Ascending aorta (tissue), 2 donors: Measurements from ENCODE around the gene ENO2. TPM values are rescaled to one million over a fixed set of nuclear protein-coding genes. Genes with fewer than 3 reads are reported as not detected.

Experiments
- DNase-seq, 2 donors: peaks; one replicate each; pipeline ENCODE4 v3.0.0-alpha.2; 2019; ENCODE audit warnings: low spot score in 2 of 2
- H3K27ac ChIP-seq, 2 donors: fragments of 200-600 bp; sonication (generic); one replicate each; pipeline ENCODE4 v1.5.1; 2016 to 2017; ENCODE audit warnings: mild to moderate bottlenecking in 1 of 2
- H3K27me3 ChIP-seq: fragments of 200-600 bp; sonication (generic); one replicate; pipeline ENCODE4 v1.5.1; 2017
- H3K36me3 ChIP-seq, 2 donors: fragments of 200-600 bp; sonication (generic); one replicate each; pipeline ENCODE4 v1.5.1; 2016
- H3K4me1 ChIP-seq, 2 donors: fragments of 200-600 bp; sonication (generic); one replicate each; pipeline ENCODE4 v1.5.1; 2016 to 2017; ENCODE audit warnings: mild to moderate bottlenecking in 1 of 2
- H3K4me3 ChIP-seq, 2 donors: fragments of 200-600 bp; sonication (generic); one replicate each; pipeline ENCODE4 v1.5.1; 2016 to 2017; ENCODE audit warnings: mild to moderate bottlenecking in 1 of 2
- H3K9me3 ChIP-seq, 2 donors: fragments of 200-600 bp; sonication (generic); one replicate each; pipeline ENCODE4 v1.5.1; 2016
- CTCF ChIP-seq, 3 experiments: fragments of 200-600 bp in 2 of 3; fragments of 450-650 bp in 1 of 3; sonication (generic) in 2 of 3; IDR thresholded peaks; one replicate each; pipeline ENCODE4 v1.5.1; 2016 to 2019; ENCODE audit warnings: antibody characterized with exemption in 3 of 3, mild to moderate bottlenecking in 1 of 3, moderate library complexity in 1 of 3
- intact Hi-C: fragments of 100-400 bp; cut with DNase I; formaldehyde crosslinking; loops from one replicate; pipeline ENCODE4 v1.15.1; 2023
- total RNA-seq: library from RNA; depleted of rRNA; stranded (reverse); fragments of >200 nt; gene quantifications from one replicate; pipeline ENCODE4 v1.1.0, GENCODE V29; 2016

ENO2 gene
- total RNA-seq, 1 donor from 2014 or later = 30.3 TPM

GRCh38 chr12:6935371-6936193 is 21.2 kb downstream of the ENO2 start:
- no peak for TF ChIP-seq CTCF (IDR thresholded peaks at IDR 0.05)
- Histone ChIP-seq H3K36me3 (peaks cover 18 to 31% of the 10 kb centered on the region in 2 donors), H3K27ac (peak overlapping the region; percentile 59 to 93), H3K4me1 (peaks cover 21 to 38% of the 10 kb centered on the region in 2 donors), H3K4me3 (no peak overlapping the region), H3K9me3 (no peaks in the 10 kb centered on the region), H3K27me3 (no peaks in the 10 kb centered on the region)
- intact Hi-C loops = loop anchor here (1.0 kb wide), 1 partner anchor 7 kb away; no protein-coding TSS in a partner anchor
- DNase-seq = no peak

- DNase-seq = no peak
- Histone ChIP-seq H3K4me3 (no peak overlapping the region), H3K4me1 (peaks cover 21 to 38% of the 10 kb centered on the region in 2 donors), H3K27me3 (no peaks in the 10 kb centered on the region), H3K27ac (peak overlapping the region; percentile 85 to 93), H3K36me3 (peaks cover 23 to 37% of the 10 kb centered on the region in 2 donors), H3K9me3 (no peaks in the 10 kb centered on the region)
- TF ChIP-seq CTCF (IDR thresholded peaks at IDR 0.05) = no peak
- intact Hi-C loops = loop anchor here (1.0 kb wide), 1 partner anchor 8 kb away; no protein-coding TSS in a partner anchor
These were observed 21.8 kb downstream of the ENO2 start for GRCh38 chr12:6936194-6936635.

GRCh38 chr12:6936636-6937480 is 22.5 kb downstream of the ENO2 start:
- Histone ChIP-seq H3K9me3 (no peaks in the 10 kb centered on the region), H3K27me3 (no peaks in the 10 kb centered on the region), H3K4me1 (peaks cover 18 to 33% of the 10 kb centered on the region in 2 donors), H3K27ac (peak overlapping the region; percentile 85 to 93), H3K36me3 (peaks cover 29 to 43% of the 10 kb centered on the region in 2 donors), H3K4me3 (peak overlapping the region; percentile 64 to 67)
- DNase-seq = no peak
- TF ChIP-seq CTCF (IDR thresholded peaks at IDR 0.05) = peak in 1 of 3 experiments; percentile 5
- intact Hi-C loops = loop anchor here (1.0 kb wide), 1 partner anchor 9 kb away; no protein-coding TSS in a partner anchor

GRCh38 chr12:6937481-6938352 is 23.3 kb downstream of the ENO2 start:
- H3K9me3 ChIP-seq = no peaks in the 10 kb centered on the region
- peaks cover 30 to 45% of the 10 kb centered on the region in 2 donors for H3K36me3 ChIP-seq
- peak; percentile 72 to 96 for DNase-seq
- peak overlapping the region; percentile 64 to 67 for H3K4me3 ChIP-seq
- peak; percentile 95 to 97 (median 95) for TF ChIP-seq CTCF (IDR thresholded peaks at IDR 0.05)
- intact Hi-C loops = loop anchor here (1.0 kb wide), 1 partner anchor 13 kb away; no protein-coding TSS in a partner anchor
- H3K27me3 ChIP-seq = no peaks in the 10 kb centered on the region
- H3K27ac ChIP-seq = peak overlapping the region; percentile 85 to 93
- H3K4me1 ChIP-seq = peaks cover 15 to 32% of the 10 kb centered on the region in 2 donors
